ENCODE data around the gene SMC1B.
A peak's percentile ranks its signal among the peaks of the same experiment; 100 is the strongest.

SMC1B gene

GRCh38 chr22:45318558-45319323, 94.7 kb downstream of the SMC1B start:
- peak; percentile 37 for DNase-seq

GRCh38 chr22:45318168-45318557, 95.2 kb downstream of the SMC1B start:
- peak; percentile 91 for DNase-seq

GRCh38 chr22:45317551-45318167, 95.7 kb downstream of the SMC1B start:
- DNase-seq: no peak

- no peak for DNase-seq
Measured at GRCh38 chr22:45316796-45317526, 96.4 kb downstream of the SMC1B start.

GRCh38 chr22:45314786-45315185, 98.6 kb downstream of the SMC1B start:
- no peak for DNase-seq

- DNase-seq: no peak
Measured at GRCh38 chr22:45314054-45314721, 99.2 kb downstream of the SMC1B start.

GRCh38 chr22:45312856-45313255, 100.5 kb downstream of the SMC1B start:
- no peak for DNase-seq

- no peak for DNase-seq
Measured at GRCh38 chr22:45312415-45312814, 101.0 kb downstream of the SMC1B start.

GRCh38 chr22:45310977-45311531, 102.3 kb downstream of the SMC1B start:
- DNase-seq: no peak

GRCh38 chr22:45310331-45310976, 102.9 kb downstream of the SMC1B start:
- peak; percentile 33 for DNase-seq

GRCh38 chr22:45309422-45310227, 103.8 kb downstream of the SMC1B start, which contains the start of gene FAM118A:
FAM118A (plus strand) TSS chr22:45309934; CDS start chr22:45322380, 12,446 bp downstream.
- peak; percentile 96 for DNase-seq

- peak; percentile 26 for DNase-seq
Measured at GRCh38 chr22:45308957-45309421, 104.4 kb downstream of the SMC1B start.

- DNase-seq: no peak
Measured at GRCh38 chr22:45308391-45308956, 104.9 kb downstream of the SMC1B start.

GRCh38 chr22:45306139-45306538, 107.3 kb downstream of the SMC1B start:
- DNase-seq: no peak

GRCh38 chr22:45305456-45306075, 107.8 kb downstream of the SMC1B start:
- DNase-seq: no peak

GRCh38 chr22:45304971-45305370, 108.4 kb downstream of the SMC1B start:
- no peak for DNase-seq

GRCh38 chr22:45303181-45303580, 110.2 kb downstream of the SMC1B start:
- DNase-seq: no peak

- no peak for DNase-seq
Measured at GRCh38 chr22:45302751-45303150, 110.6 kb downstream of the SMC1B start.

GRCh38 chr22:45298934-45299505, 114.4 kb downstream of the SMC1B start:
- DNase-seq: no peak
